ENCODE measurements around the gene ZEB2. TPM values are rescaled to one million over a fixed set of nuclear protein-coding genes. Genes with fewer than 3 reads are reported as not detected.

Gene ZEB2
- total RNA-seq, 1 experiment from 2014 or later: 1.1 TPM

DNA sequence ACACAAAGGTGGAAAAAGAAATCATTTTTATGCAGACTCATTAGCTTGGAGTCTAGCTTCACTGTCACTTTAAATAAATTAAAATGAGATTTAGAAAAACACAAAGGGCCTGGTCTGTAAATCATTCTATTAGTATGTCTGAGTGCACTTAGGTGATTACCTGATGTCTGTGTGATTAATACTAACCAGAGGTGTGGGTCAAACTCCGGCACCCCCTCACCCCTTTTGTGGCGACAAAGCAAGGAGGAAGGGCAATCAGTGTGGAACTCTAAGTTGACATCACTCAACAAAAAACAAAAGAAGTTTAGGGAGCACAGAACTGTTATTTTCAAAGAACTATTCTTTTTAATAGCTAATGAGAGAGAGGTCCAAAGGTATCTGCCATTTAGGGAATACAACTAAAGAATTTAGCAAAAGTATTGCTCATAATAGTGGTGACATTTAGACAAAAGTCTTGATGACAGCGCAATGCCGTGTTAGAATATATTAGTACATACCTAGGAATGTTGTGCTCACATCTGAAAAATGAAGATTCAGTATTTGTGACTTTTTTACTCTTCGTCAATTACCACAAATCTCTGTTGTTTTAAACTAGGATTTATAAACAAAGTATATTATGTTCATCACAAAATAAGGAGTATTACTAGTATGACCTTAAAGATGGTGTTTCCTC lies 66.3 kb downstream of the ZEB2 start:
- ATAC-seq (no peak), DNase-seq (ENCODE audit: low read depth, low spot score) (no peak)
- intact Hi-C loops (cut with micrococcal nuclease; ENCODE audit: unreplicated experiment) (no loop called here), in situ Hi-C loops (cut with HindIII; ENCODE audit: low pct_unique_long_range_greater_than_20kb, low sequenced_read_pairs) (no loop called here)
- no peak overlapping the region for H3K4me3 ChIP-seq (ENCODE audit: low read depth in 2 of 2, low read length in 2 of 2)
- no peak overlapping the region for H3K27ac ChIP-seq (ENCODE audit: low read length)
- CTCF ChIA-PET: no interaction called here
- H3K4me1 ChIP-seq (ENCODE audit: control insufficient read depth, insufficient read depth, low read length): no peaks in the 10 kb centered on the region
- H3K9me3 ChIP-seq (ENCODE audit: control insufficient read depth, insufficient read depth, low read depth, low read length): no peaks in the 10 kb centered on the region
- H3K36me3 ChIP-seq (ENCODE audit: control insufficient read depth, insufficient read depth, low read length): no peaks in the 10 kb centered on the region
- POLR2A ChIA-PET: no interaction called here
- no peak for TF ChIP-seq TCF7L2 (IDR thresholded peaks at IDR 0.05; ENCODE audit: low read depth, low read length)
- TF ChIP-seq, protein P1, sequence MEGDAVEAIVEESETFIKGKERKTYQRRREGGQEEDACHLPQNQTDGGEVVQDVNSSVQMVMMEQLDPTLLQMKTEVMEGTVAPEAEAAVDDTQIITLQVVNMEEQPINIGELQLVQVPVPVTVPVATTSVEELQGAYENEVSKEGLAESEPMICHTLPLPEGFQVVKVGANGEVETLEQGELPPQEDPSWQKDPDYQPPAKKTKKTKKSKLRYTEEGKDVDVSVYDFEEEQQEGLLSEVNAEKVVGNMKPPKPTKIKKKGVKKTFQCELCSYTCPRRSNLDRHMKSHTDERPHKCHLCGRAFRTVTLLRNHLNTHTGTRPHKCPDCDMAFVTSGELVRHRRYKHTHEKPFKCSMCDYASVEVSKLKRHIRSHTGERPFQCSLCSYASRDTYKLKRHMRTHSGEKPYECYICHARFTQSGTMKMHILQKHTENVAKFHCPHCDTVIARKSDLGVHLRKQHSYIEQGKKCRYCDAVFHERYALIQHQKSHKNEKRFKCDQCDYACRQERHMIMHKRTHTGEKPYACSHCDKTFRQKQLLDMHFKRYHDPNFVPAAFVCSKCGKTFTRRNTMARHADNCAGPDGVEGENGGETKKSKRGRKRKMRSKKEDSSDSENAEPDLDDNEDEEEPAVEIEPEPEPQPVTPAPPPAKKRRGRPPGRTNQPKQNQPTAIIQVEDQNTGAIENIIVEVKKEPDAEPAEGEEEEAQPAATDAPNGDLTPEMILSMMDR (IDR thresholded peaks at IDR 0.05): no peak
- TF ChIP-seq, protein P2, sequence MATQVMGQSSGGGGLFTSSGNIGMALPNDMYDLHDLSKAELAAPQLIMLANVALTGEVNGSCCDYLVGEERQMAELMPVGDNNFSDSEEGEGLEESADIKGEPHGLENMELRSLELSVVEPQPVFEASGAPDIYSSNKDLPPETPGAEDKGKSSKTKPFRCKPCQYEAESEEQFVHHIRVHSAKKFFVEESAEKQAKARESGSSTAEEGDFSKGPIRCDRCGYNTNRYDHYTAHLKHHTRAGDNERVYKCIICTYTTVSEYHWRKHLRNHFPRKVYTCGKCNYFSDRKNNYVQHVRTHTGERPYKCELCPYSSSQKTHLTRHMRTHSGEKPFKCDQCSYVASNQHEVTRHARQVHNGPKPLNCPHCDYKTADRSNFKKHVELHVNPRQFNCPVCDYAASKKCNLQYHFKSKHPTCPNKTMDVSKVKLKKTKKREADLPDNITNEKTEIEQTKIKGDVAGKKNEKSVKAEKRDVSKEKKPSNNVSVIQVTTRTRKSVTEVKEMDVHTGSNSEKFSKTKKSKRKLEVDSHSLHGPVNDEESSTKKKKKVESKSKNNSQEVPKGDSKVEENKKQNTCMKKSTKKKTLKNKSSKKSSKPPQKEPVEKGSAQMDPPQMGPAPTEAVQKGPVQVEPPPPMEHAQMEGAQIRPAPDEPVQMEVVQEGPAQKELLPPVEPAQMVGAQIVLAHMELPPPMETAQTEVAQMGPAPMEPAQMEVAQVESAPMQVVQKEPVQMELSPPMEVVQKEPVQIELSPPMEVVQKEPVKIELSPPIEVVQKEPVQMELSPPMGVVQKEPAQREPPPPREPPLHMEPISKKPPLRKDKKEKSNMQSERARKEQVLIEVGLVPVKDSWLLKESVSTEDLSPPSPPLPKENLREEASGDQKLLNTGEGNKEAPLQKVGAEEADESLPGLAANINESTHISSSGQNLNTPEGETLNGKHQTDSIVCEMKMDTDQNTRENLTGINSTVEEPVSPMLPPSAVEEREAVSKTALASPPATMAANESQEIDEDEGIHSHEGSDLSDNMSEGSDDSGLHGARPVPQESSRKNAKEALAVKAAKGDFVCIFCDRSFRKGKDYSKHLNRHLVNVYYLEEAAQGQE (IDR thresholded peaks at IDR 0.05; ENCODE audit: insufficient read depth in 1 of 2, low read depth in 2 of 2, low read length in 1 of 2): no peak
- TF ChIP-seq SIN3A (IDR thresholded peaks at IDR 0.05; ENCODE audit: borderline replicate concordance, insufficient read depth, low read depth, low read length): no peak
- TF ChIP-seq POLR2AphosphoS5 (IDR thresholded peaks at IDR 0.05; ENCODE audit: low read depth, low read length): no peak
- BruUV-seq (replicated peaks): no TSS peak
- peaks cover 6% of the 10 kb centered on the region for H3K27me3 ChIP-seq (ENCODE audit: control insufficient read depth, insufficient read depth, low read length)

DNA sequence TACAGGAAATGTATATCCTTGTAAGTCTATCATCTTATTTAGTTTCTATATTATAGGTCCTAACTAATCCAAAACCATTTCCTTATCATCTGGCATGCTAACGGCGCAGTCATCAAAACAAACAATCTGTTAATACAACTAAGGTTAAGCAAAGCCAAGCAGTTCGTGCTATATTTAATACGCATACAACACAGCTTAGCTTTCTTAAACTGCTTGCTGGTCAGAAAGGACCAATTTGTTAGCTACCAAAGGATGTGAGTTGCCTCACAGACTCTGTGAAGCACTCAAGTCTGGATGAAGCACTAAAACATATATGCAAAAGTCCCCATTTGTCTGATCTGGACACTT lies 67.0 kb downstream of the ZEB2 start:
- CTCF ChIA-PET: no interaction called here
- POLR2A ChIA-PET: no interaction called here
- Histone ChIP-seq H3K4me3 (ENCODE audit: low read depth in 2 of 2, low read length in 2 of 2) (no peak overlapping the region), H3K27ac (ENCODE audit: low read length) (no peak overlapping the region), H3K4me1 (ENCODE audit: control insufficient read depth, insufficient read depth, low read length) (no peaks in the 10 kb centered on the region), H3K36me3 (ENCODE audit: control insufficient read depth, insufficient read depth, low read length) (no peaks in the 10 kb centered on the region), H3K9me3 (ENCODE audit: control insufficient read depth, insufficient read depth, low read depth, low read length) (no peaks in the 10 kb centered on the region), H3K27me3 (ENCODE audit: control insufficient read depth, insufficient read depth, low read length) (peaks cover 6% of the 10 kb centered on the region)
- DNase-seq (ENCODE audit: low read depth, low spot score) (no peak), ATAC-seq (no peak)
- intact Hi-C loops (cut with micrococcal nuclease; ENCODE audit: unreplicated experiment): no loop called here
- TF ChIP-seq POLR2AphosphoS5 (IDR thresholded peaks at IDR 0.05; ENCODE audit: low read depth, low read length) (no peak), TCF7L2 (IDR thresholded peaks at IDR 0.05; ENCODE audit: low read depth, low read length) (no peak), SIN3A (IDR thresholded peaks at IDR 0.05; ENCODE audit: borderline replicate concordance, insufficient read depth, low read depth, low read length) (no peak)
- TF ChIP-seq, protein P1 (IDR thresholded peaks at IDR 0.05): no peak
- TF ChIP-seq, protein P2 (IDR thresholded peaks at IDR 0.05; ENCODE audit: insufficient read depth in 1 of 2, low read depth in 2 of 2, low read length in 1 of 2): no peak
- in situ Hi-C loops (cut with HindIII; ENCODE audit: low pct_unique_long_range_greater_than_20kb, low sequenced_read_pairs): no loop called here
- no TSS peak for BruUV-seq (replicated peaks)

Measured in Panc1 (cell line).